CMK (cell line): ENCODE results near the gene POU4F1.

Source experiments
- DNase-seq: peaks from one replicate; pipeline ENCODE4 v3.0.0-alpha.2; 2010; ENCODE audit warnings: low read depth

Gene POU4F1

GRCh38 chr13:78592584-78592983 lies 10.8 kb downstream of the POU4F1 start:
- DNase-seq = no peak

- no peak for DNase-seq
Measured at GRCh38 chr13:78589206-78589605, 14.1 kb downstream of the POU4F1 start.

DNA sequence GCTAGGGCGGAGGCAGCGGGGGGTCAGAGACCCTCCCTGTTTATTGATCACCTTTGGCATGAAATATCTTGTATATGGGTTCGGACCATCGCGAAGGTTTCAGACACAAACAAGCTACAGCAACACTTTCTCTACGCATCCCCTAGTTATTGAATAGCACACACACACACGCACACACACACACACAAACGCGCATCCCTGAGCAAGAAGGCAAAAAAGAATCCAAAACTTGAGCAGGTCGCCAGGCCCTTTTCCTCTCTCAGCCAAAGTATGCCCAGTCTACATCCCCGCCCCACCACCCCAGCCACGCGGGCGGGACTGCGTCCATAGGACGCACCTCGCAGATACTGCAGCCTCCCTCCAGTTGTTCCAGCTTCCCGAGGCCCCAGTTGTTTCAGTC lies 16.0 kb downstream of the POU4F1 start:
- no peak for DNase-seq

DNA sequence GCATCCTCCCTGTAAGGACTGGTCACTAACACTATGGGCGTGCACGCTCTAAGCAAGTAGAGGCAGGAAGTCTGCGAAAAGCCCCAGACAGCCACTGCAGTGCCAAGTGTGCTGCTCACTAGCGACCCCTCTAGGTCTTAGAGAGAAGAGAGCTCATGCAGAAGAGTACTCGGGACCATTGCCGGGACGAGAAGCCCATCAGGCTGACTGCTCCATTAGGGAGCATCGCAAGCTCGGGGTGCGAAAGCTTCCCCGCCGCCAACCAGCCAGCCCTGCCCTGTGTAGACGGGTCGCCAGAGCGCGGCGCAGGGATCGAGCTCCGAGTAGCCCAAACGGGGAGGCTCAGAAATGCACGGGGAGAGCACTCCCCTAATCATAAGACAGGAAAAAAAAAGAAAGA lies 16.6 kb downstream of the POU4F1 start:
- no peak for DNase-seq

DNA sequence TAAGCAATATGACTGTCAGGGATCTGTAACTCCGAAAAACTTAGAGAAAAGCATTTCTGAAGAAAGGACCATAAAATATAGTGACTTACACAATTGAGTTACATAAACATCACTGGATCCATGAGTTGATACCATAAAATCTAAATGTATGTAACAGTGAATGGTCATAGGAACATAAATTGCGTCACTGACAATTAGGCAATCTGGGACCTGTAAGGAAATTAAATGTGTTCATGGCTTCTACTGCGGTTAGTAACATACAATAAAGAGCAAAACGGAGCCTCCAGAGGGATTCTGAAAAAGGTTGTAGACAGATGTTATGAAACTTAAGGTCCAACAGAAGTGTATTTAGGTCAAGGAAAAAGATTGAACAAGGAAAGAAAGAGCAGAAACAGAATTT lies 27.1 kb downstream of the POU4F1 start:
- no peak for DNase-seq

GRCh38 chr13:78572459-78572858 lies 30.9 kb downstream of the POU4F1 start:
- no peak for DNase-seq

- no peak for DNase-seq
Measured at GRCh38 chr13:78569029-78569428, 34.3 kb downstream of the POU4F1 start.

DNA sequence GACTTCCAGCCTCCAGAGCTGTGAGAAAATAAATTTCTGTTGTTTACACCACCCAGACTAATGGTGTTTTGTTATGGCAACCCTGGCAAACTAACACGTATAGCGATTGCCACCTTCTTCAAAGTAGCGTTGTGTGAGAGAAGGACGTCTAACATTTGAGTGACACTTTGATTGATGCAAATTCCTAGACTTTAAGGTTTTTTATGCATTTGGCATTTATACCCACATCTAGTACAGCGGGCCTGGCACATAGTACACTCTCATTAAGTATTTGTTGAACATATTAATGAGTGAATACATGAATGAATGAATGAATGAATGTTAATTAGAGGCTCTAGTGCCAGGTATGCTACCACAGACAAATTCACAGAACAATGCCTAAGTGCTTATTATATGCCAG lies 36.7 kb downstream of the POU4F1 start:
- DNase-seq = no peak

DNA sequence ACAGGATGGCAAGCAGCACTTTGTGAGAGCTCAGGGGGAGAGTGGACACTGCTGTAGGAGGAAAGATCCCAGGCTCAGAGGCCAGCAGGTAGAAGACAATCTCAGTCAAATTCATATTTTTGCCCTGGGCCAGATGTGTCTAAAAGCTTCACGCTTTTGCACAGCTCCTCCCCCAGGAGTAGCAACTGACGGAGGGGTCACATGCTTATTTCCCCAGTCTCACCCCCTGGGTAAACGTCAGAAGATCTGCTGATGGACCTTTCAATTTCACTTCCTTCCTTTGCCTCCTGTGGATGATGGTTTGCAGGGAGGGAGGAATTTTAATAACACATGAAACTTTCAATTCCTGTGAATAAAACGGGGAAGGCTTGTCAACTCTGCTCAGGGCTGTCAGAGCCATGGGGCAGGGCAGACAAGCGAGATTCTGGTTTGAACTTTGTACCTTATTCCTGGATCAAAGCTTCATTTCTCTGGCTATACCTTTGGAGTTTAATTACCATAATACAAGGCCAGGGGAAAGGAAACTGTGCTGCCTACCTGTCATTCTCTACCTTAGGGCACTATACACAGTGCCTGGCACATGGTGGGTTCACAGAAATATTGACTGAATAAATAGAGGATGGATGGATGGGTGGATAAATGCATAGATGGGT lies 41.0 kb downstream of the POU4F1 start:
- DNase-seq = no peak
